HCT116 (cell line): ENCODE measurements around the gene TBC1D32. TPM values are rescaled to one million over a fixed set of nuclear protein-coding genes. Genes with fewer than 3 reads are reported as not detected.

Experiments
- ATAC-seq: fragments of 200-7000 bp; cut with Tn5 transposase; 2 replicates; pipeline ENCODE4 v1.9.1; 2020; ENCODE audit warnings: mild to moderate bottlenecking, moderate library complexity
- BruUV-seq: library from RNA; stranded (reverse); fragments of 400-500 nt; replicated peaks from 2 replicates; lab custom pipeline; 2021; lab: Mats Ljungman, UMichigan
- CTCF ChIA-PET: fragments of 300-600 bp; sonication (Branson Sonifier 250); formaldehyde crosslinking; loops from one replicate; lab custom pipeline; 2021; ENCODE audit warnings: antibody characterized with exemption; lab: Charles Lee
- POLR2A ChIA-PET: fragments of 300-600, 350-600 bp; sonication (Branson Sonifier 250); formaldehyde crosslinking; loops from one replicate; lab custom pipeline; 2021; ENCODE audit warnings: antibody characterized with exemption; lab: Charles Lee
- RAD21 ChIA-PET, 2 experiments: fragments of 300-600 bp; sonication (Branson Sonifier 250); formaldehyde crosslinking; loops; one replicate each; lab custom pipeline; 2023; ENCODE audit warnings: low total read pairs in 2 of 2; ENCODE audit not compliant: uncharacterized antibody in 2 of 2, unreplicated experiment in 2 of 2, low non-redundant PET in 1 of 2; lab: Charles Lee
- DNase-seq: peaks from one replicate; pipeline ENCODE4 v3.0.0-alpha.2; 2010; ENCODE audit warnings: low read depth, low spot score
- H2AFZ ChIP-seq: fragments of 200-600 bp; shearing (Covaris generic), sonication (generic); 2 replicates; pipeline ENCODE4 v1.6.1; 2017; ENCODE audit warnings: low read depth, mixed run types, mixed read lengths, antibody characterized with exemption, low read length; ENCODE audit not compliant: poor library complexity, severe bottlenecking
- H3K27ac ChIP-seq: 2 replicates; pipeline ENCODE4 v1.5.1; 2012; ENCODE audit warnings: low read depth, low read length
- H3K27me3 ChIP-seq: fragments of 200-600 bp; sonication (generic); 2 replicates; pipeline ENCODE4 v1.6.1; 2016; ENCODE audit warnings: mixed run types, low read length, mixed read lengths; ENCODE audit not compliant: insufficient read depth
- H3K36me3 ChIP-seq, 2 experiments: fragments of 200-500 bp in 1 of 2; fragments of 200-600 bp in 1 of 2; sonication (Bioruptor generic) in 1 of 2; sonication (generic) in 1 of 2; 2 replicates each; pipeline versions ENCODE4 v1.5.1 to v1.6.1; 2014 to 2016; ENCODE audit warnings: low read length in 2 of 2, inconsistent platforms in 1 of 2, mixed read lengths in 1 of 2, mixed run types in 1 of 2; ENCODE audit not compliant: insufficient read depth in 2 of 2, control insufficient read depth in 1 of 2
- H3K4me1 ChIP-seq, 2 experiments: fragments of 200-600 bp in 1 of 2; sonication (generic) in 1 of 2; 2 replicates each; pipeline versions ENCODE4 v1.5.1 to v1.6.1; 2012 to 2017; ENCODE audit warnings: low read length in 2 of 2, inconsistent platforms in 1 of 2, mild to moderate bottlenecking in 1 of 2, mixed read lengths in 1 of 2, mixed run types in 1 of 2, moderate library complexity in 1 of 2; ENCODE audit not compliant: insufficient read depth in 2 of 2, control insufficient read depth in 1 of 2
- H3K4me2 ChIP-seq: fragments of 200-600 bp; sonication (generic); 2 replicates; pipeline ENCODE4 v1.6.1; 2017; ENCODE audit warnings: mixed run types, low read length, mixed read lengths
- H3K4me3 ChIP-seq, 2 experiments: fragments of 200-600 bp in 1 of 2; sonication (generic) in 1 of 2; replicated peaks in 1 of 2; 2 replicates each; pipeline ENCODE4 v1.5.1; 2011 to 2016; ENCODE audit warnings: low read length in 2 of 2, control low read depth in 1 of 2, low read depth in 1 of 2, mild to moderate bottlenecking in 1 of 2, mixed read lengths in 1 of 2, mixed run types in 1 of 2
- H3K79me2 ChIP-seq: fragments of 200-600 bp; sonication (generic); 2 replicates; pipeline ENCODE4 v1.6.1; 2017; ENCODE audit warnings: mild to moderate bottlenecking, mixed run types, low read length, moderate library complexity, mixed read lengths; ENCODE audit not compliant: insufficient read depth
- H3K9ac ChIP-seq: fragments of 200-600 bp; sonication (generic); 2 replicates; pipeline ENCODE4 v1.6.1; 2016; ENCODE audit warnings: low read length, mixed read lengths
- H3K9me2 ChIP-seq: fragments of 200-600 bp; sonication (generic), shearing (Covaris generic); 2 replicates; pipeline ENCODE4 v1.6.1; 2017; ENCODE audit warnings: mixed run types, mild to moderate bottlenecking, moderate library complexity; ENCODE audit not compliant: insufficient read depth
- H3K9me3 ChIP-seq, 2 experiments: fragments of 200-500 bp in 1 of 2; fragments of 200-600 bp in 1 of 2; sonication (Bioruptor generic) in 1 of 2; sonication (generic) in 1 of 2; 2 replicates each; pipeline ENCODE4 v1.6.1; 2014 to 2017; ENCODE audit warnings: low read length in 2 of 2, mixed read lengths in 2 of 2, inconsistent platforms in 1 of 2, low read depth in 1 of 2, mild to moderate bottlenecking in 1 of 2, mixed run types in 1 of 2, moderate library complexity in 1 of 2; ENCODE audit not compliant: control insufficient read depth in 1 of 2, insufficient read depth in 1 of 2
- H4K20me1 ChIP-seq: fragments of 200-600 bp; sonication (generic), shearing (Covaris generic); 2 replicates; pipeline ENCODE4 v1.6.1; 2017; ENCODE audit warnings: mixed run types, mild to moderate bottlenecking, moderate library complexity; ENCODE audit not compliant: insufficient read depth
- POLR2A ChIP-seq: IDR thresholded peaks from 2 replicates; pipeline ENCODE4 v1.7.0; 2011; ENCODE audit warnings: borderline replicate concordance; ENCODE audit not compliant: insufficient read depth, insufficient read length; ENCODE audit errors: extremely low read depth
- RAD21 ChIP-seq: IDR thresholded peaks from 2 replicates; pipeline ENCODE4 v1.6.1; 2012; ENCODE audit warnings: low read depth, mild to moderate bottlenecking
- REST ChIP-seq: IDR thresholded peaks from 2 replicates; pipeline ENCODE4 v1.6.1; 2012; ENCODE audit warnings: low read depth
- intact Hi-C: fragments of 100-400 bp; cut with micrococcal nuclease; formaldehyde crosslinking; loops from 2 replicates; pipeline ENCODE4 v1.10.0; 2022
- total RNA-seq: library from RNA; stranded (reverse); gene quantifications from one replicate; pipeline ENCODE4 v1.2.1, GENCODE V29; 2021; ENCODE audit not compliant: unreplicated experiment
- TF ChIP-seq, protein P1 (sequence below), 3 experiments: fragments of 200-600 bp in 1 of 3; sonication (generic) in 1 of 3; IDR thresholded peaks in 2 of 3; conservative IDR thresholded peaks in 1 of 3; 2 replicates each; pipeline ENCODE4 v1.5.1; 2012 to 2017; ENCODE audit warnings: low read depth in 2 of 3, low read length in 2 of 3, antibody characterized with exemption in 1 of 3, borderline replicate concordance in 1 of 3, control low read depth in 1 of 3, mild to moderate bottlenecking in 1 of 3, mixed read lengths in 1 of 3, mixed run types in 1 of 3, moderate library complexity in 1 of 3; ENCODE audit not compliant: insufficient read depth in 1 of 3

TBC1D32 gene
- total RNA-seq, 1 experiment from 2014 or later: 13.8 TPM

- Histone ChIP-seq H3K9ac (no peak overlapping the region), H3K9me2 (no peaks in the 10 kb centered on the region)
- BruUV-seq: no TSS peak
- intact Hi-C loops: loop anchor here (5.0 kb wide), 1 partner anchor 165 kb away; no protein-coding TSS in a partner anchor
- TF ChIP-seq, protein P1, sequence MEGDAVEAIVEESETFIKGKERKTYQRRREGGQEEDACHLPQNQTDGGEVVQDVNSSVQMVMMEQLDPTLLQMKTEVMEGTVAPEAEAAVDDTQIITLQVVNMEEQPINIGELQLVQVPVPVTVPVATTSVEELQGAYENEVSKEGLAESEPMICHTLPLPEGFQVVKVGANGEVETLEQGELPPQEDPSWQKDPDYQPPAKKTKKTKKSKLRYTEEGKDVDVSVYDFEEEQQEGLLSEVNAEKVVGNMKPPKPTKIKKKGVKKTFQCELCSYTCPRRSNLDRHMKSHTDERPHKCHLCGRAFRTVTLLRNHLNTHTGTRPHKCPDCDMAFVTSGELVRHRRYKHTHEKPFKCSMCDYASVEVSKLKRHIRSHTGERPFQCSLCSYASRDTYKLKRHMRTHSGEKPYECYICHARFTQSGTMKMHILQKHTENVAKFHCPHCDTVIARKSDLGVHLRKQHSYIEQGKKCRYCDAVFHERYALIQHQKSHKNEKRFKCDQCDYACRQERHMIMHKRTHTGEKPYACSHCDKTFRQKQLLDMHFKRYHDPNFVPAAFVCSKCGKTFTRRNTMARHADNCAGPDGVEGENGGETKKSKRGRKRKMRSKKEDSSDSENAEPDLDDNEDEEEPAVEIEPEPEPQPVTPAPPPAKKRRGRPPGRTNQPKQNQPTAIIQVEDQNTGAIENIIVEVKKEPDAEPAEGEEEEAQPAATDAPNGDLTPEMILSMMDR (IDR thresholded peaks at IDR 0.05 in 2 of 3, conservative IDR thresholded peaks at IDR 0.05 in 1 of 3; ENCODE audit: borderline replicate concordance in 1 of 3, insufficient read depth in 1 of 3, low read depth in 2 of 3, low read length in 2 of 3): peak in 1 of 3 experiments; percentile 49; a peak in 2 of 6 replicates
- TF ChIP-seq RAD21 (peak; percentile 33; the same call in 1 of the 2 replicates), POLR2A (no peak), REST (no peak)
- TF ChIP-seq, all 23 proteins: peak for 2
- POLR2A ChIA-PET: no interaction called here
- H3K79me2 ChIP-seq: no peaks in the 10 kb centered on the region
- CTCF ChIA-PET: no interaction called here
- no peaks in the 10 kb centered on the region for H3K36me3 ChIP-seq
- H3K27me3 ChIP-seq: no peaks in the 10 kb centered on the region
- no peak overlapping the region for H3K27ac ChIP-seq
- RAD21 ChIA-PET: no interaction called here
- no peak overlapping the region for H3K4me3 ChIP-seq
- H2AFZ ChIP-seq: no peak overlapping the region
- H3K4me2 ChIP-seq: no peak overlapping the region
- H4K20me1 ChIP-seq: no peaks in the 10 kb centered on the region; the same call in 1 of the 2 replicates
- no peaks in the 10 kb centered on the region for H3K9me3 ChIP-seq
- no peak; the same call in 1 of the 2 replicates for ATAC-seq
- no peaks in the 10 kb centered on the region for H3K4me1 ChIP-seq
- no peak for DNase-seq
Observed at GRCh38 chr6:121222656-121223055, 111.6 kb downstream of the TBC1D32 start.
